Activated CD4-positive, alpha-beta T cell treated with anti-CD3 and anti-CD28 coated beads for 36 hours (primary cell): ENCODE measurements around the gene SETBP1. TPM values are rescaled to one million over a fixed set of nuclear protein-coding genes. Genes with fewer than 3 reads are reported as not detected.

Source experiments
- ATAC-seq: fragments of 200-7000 bp; cut with Tn5 transposase; one replicate; pipeline ENCODE4 v1.10.0; 2021; ENCODE audit warnings: mild to moderate bottlenecking, moderate library complexity
- CTCF ChIA-PET: fragments of 350-600 bp; sonication (Branson Sonifier 250); formaldehyde crosslinking; loops from one replicate; lab custom pipeline; 2021; ENCODE audit warnings: antibody characterized with exemption; lab: Charles Lee
- POLR2A ChIA-PET: fragments of 350-600 bp; sonication (Branson Sonifier 250); formaldehyde crosslinking; loops from one replicate; lab custom pipeline; 2021; ENCODE audit warnings: antibody characterized with exemption, inconsistent platforms; lab: Charles Lee
- DNase-seq: peaks from one replicate; pipeline ENCODE4 v3.0.0-alpha.2; 2020
- H3K27ac Mint-ChIP-seq: one replicate; pipeline ENCODE4 v1.8.0; 2021; ENCODE audit warnings: mixed read lengths
- H3K27me3 Mint-ChIP-seq: one replicate; pipeline ENCODE4 v1.8.0; 2021; ENCODE audit warnings: mixed read lengths
- H3K36me3 Mint-ChIP-seq: one replicate; pipeline ENCODE4 v1.8.0; 2021; ENCODE audit warnings: low read depth, mixed read lengths
- H3K4me1 Mint-ChIP-seq: one replicate; pipeline ENCODE4 v1.8.0; 2021; ENCODE audit warnings: mixed read lengths
- H3K4me3 Mint-ChIP-seq: one replicate; pipeline ENCODE4 v1.8.0; 2021; ENCODE audit warnings: mild to moderate bottlenecking, moderate library complexity, mixed read lengths
- H3K9me3 Mint-ChIP-seq: one replicate; pipeline ENCODE4 v1.8.0; 2021; ENCODE audit warnings: low read depth, mixed read lengths
- intact Hi-C, 2 experiments: fragments of 100-400 bp; cut with DNase I in 1 of 2; cut with micrococcal nuclease in 1 of 2; formaldehyde crosslinking; loops; one replicate each; pipeline versions ENCODE4 v1.14.2 to v1.15.1; 2022 to 2024; cut with DNase I, micrococcal nuclease
- total RNA-seq, 2 experiments: library from RNA; stranded (reverse); gene quantifications; one replicate each; pipeline ENCODE4 v1.2.3, GENCODE V29; 2021

Gene SETBP1
- total RNA-seq, 2 experiments from 2014 or later, result 6.3 to 6.6 TPM

GRCh38 chr18:44857744-44858491, 177.2 kb downstream of the SETBP1 start:
- no peak overlapping the region for H3K4me3 Mint-ChIP-seq
- intact Hi-C loops, result no loop called here
- POLR2A ChIA-PET, result no interaction called here

GRCh38 chr18:44859263-44859662, 178.6 kb downstream of the SETBP1 start:
- H3K4me1 Mint-ChIP-seq, result no peaks in the 10 kb centered on the region
- ChIA-PET POLR2A (no interaction called here), CTCF (no interaction called here)
- H3K36me3 Mint-ChIP-seq, result no peaks in the 10 kb centered on the region
- no peak for DNase-seq
- H3K27ac Mint-ChIP-seq, result no peak overlapping the region
- H3K4me3 Mint-ChIP-seq, result no peak overlapping the region
- ATAC-seq, result no peak
- no peaks in the 10 kb centered on the region for H3K9me3 Mint-ChIP-seq
- intact Hi-C loops, result no loop called here
- peaks cover 12% of the 10 kb centered on the region for H3K27me3 Mint-ChIP-seq

More at GRCh38 chr18:44857744-44858491, 177.2 kb downstream of the SETBP1 start:
- peaks cover 12% of the 10 kb centered on the region for H3K27me3 Mint-ChIP-seq
- H3K36me3 Mint-ChIP-seq, result no peaks in the 10 kb centered on the region
- CTCF ChIA-PET, result interaction anchor here (0.6 kb wide), 1 partner anchor 483 kb away, joined by 3 read pairs; no protein-coding TSS in a partner anchor
- no peaks in the 10 kb centered on the region for H3K9me3 Mint-ChIP-seq
- ATAC-seq (no peak), DNase-seq (no peak)
- H3K4me1 Mint-ChIP-seq, result no peaks in the 10 kb centered on the region
- no peak overlapping the region for H3K27ac Mint-ChIP-seq

GRCh38 chr18:44859751-44860439, 179.2 kb downstream of the SETBP1 start:
- Mint-ChIP-seq H3K36me3 (no peaks in the 10 kb centered on the region), H3K4me1 (no peaks in the 10 kb centered on the region), H3K27ac (no peak overlapping the region), H3K4me3 (no peak overlapping the region), H3K9me3 (no peaks in the 10 kb centered on the region), H3K27me3 (peaks cover 12% of the 10 kb centered on the region)
- no peak for ATAC-seq
- DNase-seq, result no peak
- CTCF ChIA-PET, result interaction anchor here (0.7 kb wide), 1 partner anchor 12 kb away, joined by 3 read pairs; no protein-coding TSS in a partner anchor
- POLR2A ChIA-PET, result no interaction called here
- intact Hi-C loops, result no loop called here

- ATAC-seq (no peak), DNase-seq (no peak)
- Mint-ChIP-seq H3K36me3 (no peaks in the 10 kb centered on the region), H3K9me3 (no peaks in the 10 kb centered on the region), H3K4me1 (no peaks in the 10 kb centered on the region), H3K27ac (no peak overlapping the region), H3K27me3 (peaks cover 10% of the 10 kb centered on the region), H3K4me3 (no peak overlapping the region)
- intact Hi-C loops, result no loop called here
- CTCF ChIA-PET, result no interaction called here
- POLR2A ChIA-PET, result no interaction called here
These were observed 181.4 kb downstream of the SETBP1 start for GRCh38 chr18:44862112-44862511.

- no peaks in the 10 kb centered on the region for H3K4me1 Mint-ChIP-seq
- H3K27me3 Mint-ChIP-seq, result no peaks in the 10 kb centered on the region
- ATAC-seq, result no peak
- no peak overlapping the region for H3K4me3 Mint-ChIP-seq
- no peak overlapping the region for H3K27ac Mint-ChIP-seq
- POLR2A ChIA-PET, result no interaction called here
- CTCF ChIA-PET, result interaction anchor here (0.9 kb wide), 1 partner anchor 400 kb away, joined by 3 read pairs; no protein-coding TSS in a partner anchor
- H3K36me3 Mint-ChIP-seq, result no peaks in the 10 kb centered on the region
- no peak for DNase-seq
- intact Hi-C loops, result no loop called here
- H3K9me3 Mint-ChIP-seq, result no peaks in the 10 kb centered on the region
These were observed 185.4 kb downstream of the SETBP1 start for GRCh38 chr18:44866103-44866502.

- POLR2A ChIA-PET, result no interaction called here
- no peak overlapping the region for H3K4me3 Mint-ChIP-seq
- H3K4me1 Mint-ChIP-seq, result peaks cover 5% of the 10 kb centered on the region
These were observed 188.8 kb downstream of the SETBP1 start for GRCh38 chr18:44869533-44869932.

GRCh38 chr18:44870631-44871502, 190.2 kb downstream of the SETBP1 start:
- Mint-ChIP-seq H3K4me3 (no peak overlapping the region), H3K9me3 (no peaks in the 10 kb centered on the region), H3K36me3 (no peaks in the 10 kb centered on the region), H3K27ac (no peak overlapping the region), H3K4me1 (peaks cover 5% of the 10 kb centered on the region), H3K27me3 (no peaks in the 10 kb centered on the region)
- intact Hi-C loops, result no loop called here
- DNase-seq (no peak), ATAC-seq (no peak)
- POLR2A ChIA-PET, result interaction anchor here (0.7 kb wide), 1 partner anchor 9 kb away, joined by 4 read pairs; no protein-coding TSS in a partner anchor
- CTCF ChIA-PET, result interaction anchor here (0.8 kb wide), 1 partner anchor 273 kb away, joined by 4 read pairs; no protein-coding TSS in a partner anchor

More at GRCh38 chr18:44869533-44869932, 188.8 kb downstream of the SETBP1 start:
- CTCF ChIA-PET, result interaction anchor here (0.9 kb wide), 1 partner anchor 14 kb away, joined by 3 read pairs; no protein-coding TSS in a partner anchor
- Mint-ChIP-seq H3K27me3 (no peaks in the 10 kb centered on the region), H3K9me3 (no peaks in the 10 kb centered on the region), H3K27ac (no peak overlapping the region), H3K36me3 (no peaks in the 10 kb centered on the region)
- intact Hi-C loops, result no loop called here
- no peak for ATAC-seq
- no peak for DNase-seq

GRCh38 chr18:44871771-44872170, 191.1 kb downstream of the SETBP1 start:
- POLR2A ChIA-PET, result interaction anchor here (0.7 kb wide), 1 partner anchor 8 kb away, joined by 4 read pairs; no protein-coding TSS in a partner anchor
- no peak for DNase-seq
- no peaks in the 10 kb centered on the region for H3K27me3 Mint-ChIP-seq
- ATAC-seq, result no peak
- CTCF ChIA-PET, result no interaction called here
- no peak overlapping the region for H3K27ac Mint-ChIP-seq
- H3K4me1 Mint-ChIP-seq, result peaks cover 5% of the 10 kb centered on the region
- H3K4me3 Mint-ChIP-seq, result no peak overlapping the region
- intact Hi-C loops, result no loop called here
- no peaks in the 10 kb centered on the region for H3K9me3 Mint-ChIP-seq
- no peaks in the 10 kb centered on the region for H3K36me3 Mint-ChIP-seq

GRCh38 chr18:44876024-44876423, 195.3 kb downstream of the SETBP1 start:
- no peak overlapping the region for H3K4me3 Mint-ChIP-seq
- ATAC-seq, result no peak
- ChIA-PET CTCF (no interaction called here), POLR2A (no interaction called here)
- H3K9me3 Mint-ChIP-seq, result no peaks in the 10 kb centered on the region
- no peak for DNase-seq
- intact Hi-C loops, result no loop called here
- no peak overlapping the region for H3K27ac Mint-ChIP-seq
- peaks cover 14% of the 10 kb centered on the region for H3K4me1 Mint-ChIP-seq
- peaks cover 5% of the 10 kb centered on the region for H3K27me3 Mint-ChIP-seq
- H3K36me3 Mint-ChIP-seq, result no peaks in the 10 kb centered on the region

- Mint-ChIP-seq H3K4me1 (peaks cover 9% of the 10 kb centered on the region), H3K9me3 (no peaks in the 10 kb centered on the region), H3K27ac (no peak overlapping the region), H3K27me3 (peaks cover 5% of the 10 kb centered on the region), H3K4me3 (no peak overlapping the region), H3K36me3 (no peaks in the 10 kb centered on the region)
- CTCF ChIA-PET, result no interaction called here
- ATAC-seq (no peak), DNase-seq (no peak)
- intact Hi-C loops, result no loop called here
- POLR2A ChIA-PET, result no interaction called here
These were observed 196.1 kb downstream of the SETBP1 start for GRCh38 chr18:44876755-44877154.

GRCh38 chr18:44878335-44878734, 197.6 kb downstream of the SETBP1 start:
- DNase-seq, result no peak
- POLR2A ChIA-PET, result no interaction called here
- Mint-ChIP-seq H3K36me3 (no peaks in the 10 kb centered on the region), H3K27me3 (peaks cover 8% of the 10 kb centered on the region), H3K9me3 (no peaks in the 10 kb centered on the region), H3K27ac (no peak overlapping the region), H3K4me3 (no peak overlapping the region), H3K4me1 (peaks cover 9% of the 10 kb centered on the region)
- ATAC-seq, result no peak
- intact Hi-C loops, result no loop called here
- CTCF ChIA-PET, result interaction anchor here (0.7 kb wide), 1 partner anchor 157 kb away, joined by 3 read pairs; no protein-coding TSS in a partner anchor
